Middle frontal gyrus (tissue), 1 donor: ENCODE data around the gene RRP8.

Experiments
- DNase-seq: peaks from one replicate; pipeline ENCODE4 v3.0.0-alpha.2; 2015; ENCODE audit warnings: low spot score; ENCODE audit errors: extremely low spot score

Gene RRP8

DNA sequence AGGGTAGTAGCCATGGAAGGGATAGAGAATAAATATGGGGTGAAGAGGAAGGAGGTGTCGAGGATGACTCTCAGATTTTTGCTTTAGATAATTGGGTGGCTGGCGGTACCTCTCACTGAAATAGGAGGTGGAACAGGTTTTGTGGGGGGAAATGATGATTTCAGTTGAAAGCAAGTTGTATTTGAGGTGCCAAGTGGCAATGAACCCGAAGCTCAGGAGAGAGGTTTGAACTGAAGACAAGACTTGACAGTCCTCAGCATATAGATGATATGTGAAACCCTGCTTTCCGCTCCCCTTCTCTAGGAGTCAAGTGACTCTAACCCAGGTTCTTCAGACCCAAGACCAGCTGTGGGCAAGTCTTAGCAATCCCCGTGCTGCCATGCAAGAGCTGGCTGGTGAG lies 33.7 kb downstream of the RRP8 start:
- DNase-seq, result no peak

DNA sequence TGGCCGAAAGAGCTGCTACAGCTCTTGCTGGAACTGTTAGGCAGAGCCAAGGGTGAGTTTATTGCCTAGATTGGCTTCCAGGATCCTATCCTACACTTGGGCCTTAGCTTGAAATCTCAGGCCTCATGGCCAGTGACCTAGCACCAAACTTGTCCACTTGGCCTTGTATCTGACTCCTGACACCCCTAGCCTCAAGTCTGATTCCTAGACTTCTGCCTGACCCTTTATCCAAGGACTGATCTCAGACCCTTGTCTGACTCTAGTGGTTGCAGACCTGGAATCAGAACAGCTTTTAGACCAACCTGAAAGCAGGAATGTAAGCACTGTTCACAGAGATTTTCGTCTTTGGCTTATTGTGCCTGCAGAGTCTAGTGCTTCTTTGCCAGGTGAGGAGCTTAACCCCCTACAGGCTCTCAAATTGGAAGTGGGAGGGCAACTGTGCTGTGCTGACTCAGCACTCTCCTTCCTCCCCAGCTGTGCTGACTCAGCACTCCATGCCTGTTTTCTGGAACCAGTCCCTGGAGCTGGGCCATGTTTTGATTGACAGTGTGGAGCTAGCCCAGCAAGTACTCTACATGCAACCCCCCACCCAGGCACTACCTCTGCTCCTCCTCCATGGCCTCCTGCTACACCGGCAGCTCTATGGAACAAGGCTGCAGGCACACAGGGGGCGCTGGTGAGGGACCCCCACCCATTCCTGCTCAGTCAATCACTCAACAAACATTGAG lies 35.1 kb downstream of the RRP8 start:
- no peak for DNase-seq

DNA sequence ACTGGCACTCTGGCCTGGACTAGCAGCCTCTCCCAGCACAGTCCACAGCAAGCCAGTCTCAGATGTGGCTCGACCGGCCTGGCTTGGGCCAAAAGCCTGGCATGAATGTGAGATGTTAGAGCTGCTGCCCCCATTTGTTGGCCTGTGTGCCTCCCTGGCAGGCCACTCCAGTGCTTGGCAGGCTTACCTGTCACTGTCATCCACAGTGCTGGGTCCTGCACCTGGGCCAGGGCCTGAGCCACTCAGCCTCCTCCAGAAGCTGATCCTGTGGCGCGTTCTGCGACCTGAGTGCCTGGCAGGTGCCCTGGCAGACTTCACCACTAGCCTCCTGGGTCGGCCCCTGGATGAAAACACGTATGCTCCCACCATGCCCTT lies 36.1 kb downstream of the RRP8 start:
- no peak for DNase-seq

- DNase-seq, result no peak
Measured at GRCh38 chr11:6566704-6567370, 36.6 kb downstream of the RRP8 start.

- no peak for DNase-seq
Measured at GRCh38 chr11:6565988-6566703, 37.3 kb downstream of the RRP8 start.

- DNase-seq, result no peak
Measured at GRCh38 chr11:6565325-6565724, 38.1 kb downstream of the RRP8 start.

DNA sequence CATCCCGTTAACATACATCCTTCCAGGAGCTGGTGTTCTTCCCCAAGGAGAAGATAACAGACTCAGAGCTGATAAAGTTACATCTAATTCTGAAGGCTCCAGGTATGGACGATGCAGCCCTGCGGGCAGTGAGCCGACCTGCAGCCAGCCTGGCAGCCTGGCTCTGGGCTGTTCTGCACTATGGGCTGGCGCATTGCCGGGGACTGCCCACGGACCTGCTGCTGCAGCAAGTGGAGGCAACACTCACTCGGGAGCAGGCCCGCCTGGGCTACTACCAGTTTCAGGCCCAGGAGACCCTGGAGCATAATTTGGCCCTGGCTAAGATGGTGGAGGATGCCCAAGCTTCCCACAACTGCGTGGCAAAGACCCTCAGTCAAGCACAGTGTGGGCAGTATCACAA lies 39.7 kb downstream of the RRP8 start:
- no peak for DNase-seq

- DNase-seq, result no peak
Measured at GRCh38 chr11:6563121-6563619, 40.2 kb downstream of the RRP8 start.

DNA sequence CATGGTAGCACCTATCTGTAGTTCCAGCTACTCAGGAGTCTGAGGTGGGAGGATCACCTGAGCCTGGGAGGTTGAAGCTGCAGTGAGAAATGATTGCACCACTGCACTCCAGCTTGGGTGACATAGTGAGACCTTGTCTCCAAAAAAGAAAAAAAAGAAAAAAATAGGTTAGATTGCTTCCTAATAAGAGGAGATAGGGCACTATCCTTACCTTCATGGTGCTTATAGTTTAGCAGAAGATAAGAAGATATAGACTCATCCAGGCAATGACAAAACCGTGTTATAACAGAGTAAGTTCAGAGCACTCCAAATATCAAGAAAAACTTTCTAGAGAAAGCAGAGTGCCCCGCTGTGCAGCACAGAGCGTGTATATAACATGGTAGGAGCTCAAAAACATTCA lies 42.1 kb downstream of the RRP8 start:
- DNase-seq, result no peak

DNA sequence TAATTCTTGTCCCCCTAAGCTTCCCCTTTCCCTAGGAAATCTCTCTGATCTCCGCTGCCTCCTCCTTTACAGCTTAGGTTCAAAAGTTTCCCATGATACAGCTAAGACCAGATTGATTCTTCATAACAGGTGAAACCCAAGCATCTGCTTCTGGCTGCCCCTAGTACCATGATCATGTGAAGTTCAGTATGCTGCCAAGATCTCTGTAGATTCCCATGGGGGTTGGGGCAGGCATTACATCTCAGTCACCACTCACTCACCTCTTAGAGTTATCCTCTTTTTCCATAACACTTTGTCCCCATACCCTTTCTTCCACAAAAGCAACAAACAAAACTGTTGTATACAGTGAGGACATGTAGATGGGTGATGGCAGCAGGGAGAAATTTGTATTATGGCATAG lies 44.0 kb downstream of the RRP8 start:
- no peak for DNase-seq

GRCh38 chr11:6557761-6558674 lies 45.4 kb downstream of the RRP8 start:
- no peak for DNase-seq

- DNase-seq, result no peak
Measured at GRCh38 chr11:6557063-6557462, 46.4 kb downstream of the RRP8 start.

GRCh38 chr11:6556139-6556949 lies 47.1 kb downstream of the RRP8 start:
- DNase-seq, result no peak

DNA sequence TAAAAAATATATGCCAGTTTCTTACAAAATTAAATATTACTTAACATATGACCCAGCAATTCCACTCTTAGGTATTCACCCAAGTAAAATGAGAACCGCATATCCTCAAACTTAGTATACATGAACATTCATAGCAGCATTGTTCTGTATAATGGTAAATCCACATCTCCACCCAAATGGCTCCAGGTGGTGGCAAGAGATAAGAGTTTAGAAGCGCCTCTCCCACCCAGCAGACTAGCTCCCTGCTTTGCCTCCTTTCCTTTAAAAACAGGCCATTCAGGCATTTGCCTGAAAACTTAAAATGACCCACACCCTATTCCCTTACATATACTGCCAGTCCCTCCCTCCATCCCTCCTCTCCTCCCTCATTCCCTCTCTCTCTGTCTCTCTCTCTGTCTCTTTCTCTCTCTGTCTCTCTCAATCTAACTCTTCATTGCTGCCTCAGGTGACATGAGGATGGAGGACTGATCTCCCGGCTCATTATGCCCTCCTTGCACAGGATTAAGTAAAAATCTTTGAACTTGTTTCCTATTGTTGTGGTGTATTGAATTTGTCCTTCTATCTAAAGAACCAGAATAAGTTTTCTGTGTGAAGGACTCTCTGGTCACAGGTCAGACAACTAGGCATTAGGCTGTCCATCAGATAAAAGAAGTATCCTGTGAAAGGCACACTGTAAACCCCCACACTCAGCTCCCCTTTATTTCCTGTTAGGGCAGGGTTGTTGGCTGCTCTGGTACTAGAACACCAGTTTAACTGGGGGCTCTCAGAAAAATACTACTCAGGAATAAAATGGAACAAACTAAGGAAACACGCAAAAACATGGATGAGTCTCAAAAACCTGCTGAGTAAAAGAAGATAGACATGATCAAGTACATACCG lies 48.3 kb downstream of the RRP8 start:
- DNase-seq, result no peak

GRCh38 chr11:6553634-6554033 lies 49.8 kb downstream of the RRP8 start:
- no peak for DNase-seq

GRCh38 chr11:6548641-6549040 lies 54.8 kb downstream of the RRP8 start:
- no peak for DNase-seq

GRCh38 chr11:6548121-6548520 lies 55.3 kb downstream of the RRP8 start:
- DNase-seq, result no peak

DNA sequence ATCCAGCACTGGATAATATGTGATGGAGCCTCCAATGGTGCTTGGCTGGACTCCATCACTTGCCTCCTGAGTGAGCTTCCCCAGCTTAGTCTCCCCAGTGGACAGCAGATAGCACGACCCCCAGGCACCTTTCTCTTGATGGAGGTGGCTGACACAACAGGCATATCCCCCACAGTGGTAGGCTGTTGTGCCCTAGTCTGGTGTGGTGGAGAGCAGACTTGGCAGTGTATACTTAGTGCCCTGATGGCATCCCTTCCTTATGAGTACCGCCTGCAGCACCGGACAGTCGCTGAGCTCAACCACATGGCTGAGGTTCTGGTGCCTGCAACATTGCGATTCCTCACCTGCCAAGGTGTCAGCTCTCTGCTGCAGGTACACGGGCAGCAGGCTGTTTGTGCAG lies 56.2 kb downstream of the RRP8 start:
- no peak for DNase-seq

- DNase-seq, result no peak
Measured at GRCh38 chr11:6546735-6547134, 56.7 kb downstream of the RRP8 start.
